ENCODE data around the gene SPATA24.

Gene SPATA24

GRCh38 chr5:139386050-139386438, 17.8 kb downstream of the SPATA24 start:
- Histone ChIP-seq H3K4me2 (ENCODE audit: low read depth, low read length, poor library complexity, severe bottlenecking) (no peak overlapping the region), H3K79me2 (ENCODE audit: insufficient read depth, low read length) (peaks cover 12% of the 10 kb centered on the region), H3K9ac (ENCODE audit: low read length) (no peak overlapping the region), H3K9me3 (ENCODE audit: insufficient read depth, low read length) (no peaks in the 10 kb centered on the region), H3K36me3 (ENCODE audit: low read length) (no peaks in the 10 kb centered on the region), H4K20me1 (ENCODE audit: low read depth, low read length) (no peaks in the 10 kb centered on the region), H3K9me2 (replicated peaks; ENCODE audit: insufficient read depth, low read length) (no peaks in the 10 kb centered on the region), H3K27me3 (ENCODE audit: low read length) (no peaks in the 10 kb centered on the region), H3K4me3 (ENCODE audit: insufficient read depth, low read length, poor library complexity, severe bottlenecking) (no peak overlapping the region), H3K27ac (ENCODE audit: low read depth, low read length) (peak overlapping the region; percentile 50), H3F3A (ENCODE audit: insufficient read depth) (peaks cover 54% of the 10 kb centered on the region), H2AFZ (ENCODE audit: low read depth, low read length, severe bottlenecking) (no peak overlapping the region)
- TF ChIP-seq, protein P1, sequence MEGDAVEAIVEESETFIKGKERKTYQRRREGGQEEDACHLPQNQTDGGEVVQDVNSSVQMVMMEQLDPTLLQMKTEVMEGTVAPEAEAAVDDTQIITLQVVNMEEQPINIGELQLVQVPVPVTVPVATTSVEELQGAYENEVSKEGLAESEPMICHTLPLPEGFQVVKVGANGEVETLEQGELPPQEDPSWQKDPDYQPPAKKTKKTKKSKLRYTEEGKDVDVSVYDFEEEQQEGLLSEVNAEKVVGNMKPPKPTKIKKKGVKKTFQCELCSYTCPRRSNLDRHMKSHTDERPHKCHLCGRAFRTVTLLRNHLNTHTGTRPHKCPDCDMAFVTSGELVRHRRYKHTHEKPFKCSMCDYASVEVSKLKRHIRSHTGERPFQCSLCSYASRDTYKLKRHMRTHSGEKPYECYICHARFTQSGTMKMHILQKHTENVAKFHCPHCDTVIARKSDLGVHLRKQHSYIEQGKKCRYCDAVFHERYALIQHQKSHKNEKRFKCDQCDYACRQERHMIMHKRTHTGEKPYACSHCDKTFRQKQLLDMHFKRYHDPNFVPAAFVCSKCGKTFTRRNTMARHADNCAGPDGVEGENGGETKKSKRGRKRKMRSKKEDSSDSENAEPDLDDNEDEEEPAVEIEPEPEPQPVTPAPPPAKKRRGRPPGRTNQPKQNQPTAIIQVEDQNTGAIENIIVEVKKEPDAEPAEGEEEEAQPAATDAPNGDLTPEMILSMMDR (IDR thresholded peaks at IDR 0.05; ENCODE audit: insufficient read depth, low read length, poor library complexity, severe bottlenecking) = no peak
- TF ChIP-seq EZH2phosphoT487 (conservative IDR thresholded peaks at IDR 0.05; ENCODE audit: low read length) = no peak

- TF ChIP-seq, protein P1 (IDR thresholded peaks at IDR 0.05; ENCODE audit: insufficient read depth, low read length, poor library complexity, severe bottlenecking) = no peak
- TF ChIP-seq EZH2phosphoT487 (conservative IDR thresholded peaks at IDR 0.05; ENCODE audit: low read length) = no peak
- Histone ChIP-seq H2AFZ (ENCODE audit: low read depth, low read length, severe bottlenecking) (no peak overlapping the region), H3K9me2 (replicated peaks; ENCODE audit: insufficient read depth, low read length) (no peaks in the 10 kb centered on the region), H3K4me2 (ENCODE audit: low read depth, low read length, poor library complexity, severe bottlenecking) (peak overlapping the region; percentile 19), H3K9ac (ENCODE audit: low read length) (peak overlapping the region; percentile 23; the same call in 1 of the 2 replicates), H3F3A (ENCODE audit: insufficient read depth) (peaks cover 54% of the 10 kb centered on the region), H3K27me3 (ENCODE audit: low read length) (no peaks in the 10 kb centered on the region), H3K36me3 (ENCODE audit: low read length) (no peaks in the 10 kb centered on the region), H3K9me3 (ENCODE audit: insufficient read depth, low read length) (no peaks in the 10 kb centered on the region), H4K20me1 (ENCODE audit: low read depth, low read length) (no peaks in the 10 kb centered on the region), H3K79me2 (ENCODE audit: insufficient read depth, low read length) (peaks cover 6% of the 10 kb centered on the region; the same call in 1 of the 2 replicates), H3K4me3 (ENCODE audit: insufficient read depth, low read length, poor library complexity, severe bottlenecking) (no peak overlapping the region), H3K27ac (ENCODE audit: low read depth, low read length) (peak overlapping the region; percentile 50)
Observed at GRCh38 chr5:139385061-139386049, 18.5 kb downstream of the SPATA24 start.

DNA sequence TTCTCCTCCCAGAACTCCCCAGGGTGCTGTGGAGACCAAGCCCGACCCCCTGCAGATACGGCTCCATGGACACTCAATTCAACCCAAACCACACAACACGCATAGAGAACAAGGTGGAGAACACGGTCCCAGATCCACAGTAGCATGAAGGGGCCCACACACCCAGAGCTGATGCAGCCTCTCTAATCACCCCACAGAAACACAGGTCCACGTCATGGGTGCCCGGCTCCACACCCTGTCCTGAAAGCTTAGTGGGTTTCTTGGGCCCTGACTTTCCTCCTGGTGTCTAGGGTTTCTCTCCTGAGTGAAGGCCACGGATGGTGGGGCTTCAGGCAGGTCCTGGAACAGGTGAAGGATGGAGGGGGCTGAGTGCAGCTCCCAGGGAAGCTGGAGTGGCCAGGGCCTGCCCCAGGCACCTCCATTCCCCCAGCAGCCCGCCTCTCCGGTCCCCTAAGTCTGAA, 19.3 kb downstream of the SPATA24 start:
- Histone ChIP-seq H3K27ac (ENCODE audit: low read depth, low read length) (peak overlapping the region; percentile 50; the same call in 1 of the 2 replicates), H3K4me3 (ENCODE audit: insufficient read depth, low read length, poor library complexity, severe bottlenecking) (no peak overlapping the region)
- TF ChIP-seq EZH2phosphoT487 (conservative IDR thresholded peaks at IDR 0.05; ENCODE audit: low read length) = no peak
- TF ChIP-seq, protein P1 (IDR thresholded peaks at IDR 0.05; ENCODE audit: insufficient read depth, low read length, poor library complexity, severe bottlenecking) = no peak

More for the DNA sequence above, 19.3 kb downstream of the SPATA24 start:
- Histone ChIP-seq H3F3A (ENCODE audit: insufficient read depth) (peaks cover 48% of the 10 kb centered on the region), H2AFZ (ENCODE audit: low read depth, low read length, severe bottlenecking) (no peak overlapping the region), H3K79me2 (ENCODE audit: insufficient read depth, low read length) (peaks cover 6% of the 10 kb centered on the region; the same call in 1 of the 2 replicates), H3K27me3 (ENCODE audit: low read length) (no peaks in the 10 kb centered on the region), H3K36me3 (ENCODE audit: low read length) (no peaks in the 10 kb centered on the region), H3K9ac (ENCODE audit: low read length) (peak overlapping the region; percentile 23; the same call in 1 of the 2 replicates), H3K9me3 (ENCODE audit: insufficient read depth, low read length) (no peaks in the 10 kb centered on the region), H4K20me1 (ENCODE audit: low read depth, low read length) (no peaks in the 10 kb centered on the region), H3K4me2 (ENCODE audit: low read depth, low read length, poor library complexity, severe bottlenecking) (peak overlapping the region; percentile 19), H3K9me2 (replicated peaks; ENCODE audit: insufficient read depth, low read length) (no peaks in the 10 kb centered on the region)
